HG03571 (cell line): ENCODE results near the gene TSKS.
"Not testable (repeated sequence)": the region's sequence is repeated elsewhere in the genome, so short reads cannot be mapped to it uniquely, and the experiment has no call there.

Experiments used
- ATAC-seq: cut with Tn5 transposase; IDR thresholded peaks from one replicate; pipeline ENCODE4 v1.9.1; 2021; ENCODE audit not compliant: unreplicated experiment

TSKS gene

GRCh38 chr19:49727217-49728030, 35.7 kb downstream of the TSKS start:
- ATAC-seq, result no peak

- ATAC-seq, result not testable (repeated sequence)
Measured at GRCh38 chr19:49719420-49719819, 43.7 kb downstream of the TSKS start.

- ATAC-seq, result no peak
Measured at GRCh38 chr19:49718991-49719390, 44.1 kb downstream of the TSKS start.

DNA sequence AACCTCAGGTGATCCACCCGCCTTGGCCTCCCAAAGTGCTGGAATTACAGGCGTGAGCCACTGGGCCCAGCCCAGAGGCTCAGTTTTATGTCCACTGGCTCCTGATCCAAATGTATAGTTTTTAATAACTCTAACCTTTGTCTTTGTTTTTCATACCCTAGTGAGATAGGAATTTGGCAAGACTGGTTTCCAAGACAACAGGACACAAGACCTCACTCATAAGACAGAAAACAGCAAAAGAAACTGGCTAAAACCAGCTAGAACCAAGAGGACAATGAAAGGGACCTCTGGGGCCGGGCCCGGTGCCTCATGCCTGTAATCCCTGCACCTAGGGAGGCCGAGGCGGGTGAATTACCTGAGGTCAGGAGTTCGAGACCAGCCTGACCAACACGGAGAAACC, 44.6 kb downstream of the TSKS start:
- ATAC-seq, result no peak

GRCh38 chr19:49716154-49716553, 47.0 kb downstream of the TSKS start:
- no peak for ATAC-seq

GRCh38 chr19:49713236-49713845, 49.8 kb downstream of the TSKS start:
- no peak for ATAC-seq

GRCh38 chr19:49712397-49712859, 50.7 kb downstream of the TSKS start:
- ATAC-seq, result no peak

GRCh38 chr19:49710372-49710951, 52.6 kb downstream of the TSKS start:
- no peak for ATAC-seq

GRCh38 chr19:49705919-49706318, 57.2 kb downstream of the TSKS start:
- no peak for ATAC-seq

DNA sequence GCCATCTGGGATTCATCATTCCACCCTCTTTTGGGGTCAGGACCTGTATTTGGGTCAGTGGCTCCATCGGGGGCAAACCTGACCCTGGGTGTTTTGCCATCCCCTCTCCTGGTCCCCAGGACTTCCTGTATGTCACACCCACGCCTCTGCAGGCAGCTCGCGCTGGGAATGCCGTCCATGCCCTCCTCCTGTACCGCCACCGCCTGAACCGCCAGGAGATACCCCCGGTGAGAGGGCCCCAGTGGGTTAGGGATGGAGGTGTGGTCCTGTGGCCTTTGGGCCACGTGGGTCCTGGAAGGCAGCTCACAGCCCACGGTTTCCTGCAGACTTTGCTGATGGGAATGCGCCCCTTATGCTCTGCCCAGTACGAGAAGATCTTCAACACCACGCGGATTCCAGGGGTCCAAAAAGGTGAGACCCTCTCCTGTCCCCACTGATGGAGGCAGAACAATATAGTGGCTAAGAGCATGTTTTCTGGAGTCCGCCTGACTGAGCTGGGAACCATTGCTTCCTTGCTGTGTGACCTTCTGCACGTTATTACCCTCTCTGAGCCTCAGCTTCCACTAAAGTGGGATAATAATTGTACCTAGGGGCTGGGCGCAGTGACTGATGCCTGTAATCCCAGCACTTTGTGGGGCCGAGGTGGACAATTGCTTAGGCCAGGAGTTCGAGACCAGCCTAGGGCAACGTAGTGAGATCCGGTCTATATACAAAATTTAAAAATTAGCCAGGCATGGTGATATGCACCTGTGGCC, 58.0 kb downstream of the TSKS start:
- no peak for ATAC-seq

DNA sequence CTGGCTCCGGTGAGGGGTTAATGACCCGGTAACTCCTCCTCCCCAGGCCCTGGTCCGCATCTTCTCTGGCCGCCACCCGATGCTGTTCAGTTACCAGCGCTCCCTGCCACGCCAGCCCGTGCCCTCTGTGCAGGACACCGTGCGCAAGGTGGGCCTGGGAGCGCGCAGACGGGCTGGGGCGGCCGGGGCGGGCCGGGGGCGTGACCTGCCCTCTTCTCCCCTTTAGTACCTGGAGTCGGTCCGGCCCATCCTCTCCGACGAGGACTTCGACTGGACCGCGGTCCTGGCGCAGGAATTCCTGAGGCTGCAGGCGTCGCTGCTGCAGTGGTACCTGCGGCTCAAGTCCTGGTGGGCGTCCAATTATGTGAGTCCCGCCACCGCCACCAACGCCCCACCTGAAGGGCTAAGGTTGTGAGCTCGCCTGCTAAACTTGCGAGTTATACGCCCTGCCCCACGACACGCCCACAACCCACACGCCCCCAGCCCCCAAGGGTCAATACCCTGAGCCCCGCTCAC, 61.8 kb downstream of the TSKS start:
- no peak for ATAC-seq

GRCh38 chr19:49700563-49700962, 62.5 kb downstream of the TSKS start:
- no peak for ATAC-seq

DNA sequence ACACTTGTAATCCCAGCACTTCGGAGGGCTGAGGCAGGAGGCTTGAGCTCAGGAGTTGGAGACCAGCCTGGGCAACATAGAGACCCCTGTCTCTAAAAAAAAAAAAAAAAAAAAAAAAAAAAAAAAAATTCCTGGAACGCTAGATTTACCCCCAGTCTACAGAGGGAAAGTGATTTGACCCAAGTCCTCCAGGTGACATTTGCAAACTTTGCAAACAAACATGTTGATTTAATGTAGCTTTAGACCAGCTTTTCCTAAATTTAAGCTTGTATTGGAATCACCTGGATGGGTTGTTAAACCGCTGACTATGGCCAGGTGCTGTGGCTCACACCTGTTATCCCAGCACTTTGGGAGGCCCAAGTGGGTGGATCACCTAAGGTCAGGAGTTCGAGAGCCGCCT, 63.7 kb downstream of the TSKS start:
- ATAC-seq, result no peak

DNA sequence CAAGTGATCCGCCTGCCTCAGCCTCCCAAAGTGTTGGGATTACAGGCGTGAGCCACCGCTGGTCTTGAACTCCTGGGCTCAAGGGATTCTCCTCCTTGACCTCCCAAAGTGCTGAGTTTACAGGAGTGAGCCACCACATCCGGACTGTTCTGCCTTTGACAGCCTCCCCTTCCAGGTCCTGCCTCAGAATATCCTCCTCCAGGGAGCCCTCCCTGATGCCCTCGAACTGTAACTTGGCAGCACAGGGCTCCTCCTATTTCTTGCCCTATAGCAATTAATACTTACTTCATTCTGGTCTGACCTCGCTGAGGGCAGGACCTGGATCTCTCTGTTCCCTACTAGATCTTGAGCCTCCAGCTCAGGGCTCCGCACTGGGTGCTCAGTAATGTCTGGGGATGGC, 66.2 kb downstream of the TSKS start:
- ATAC-seq, result no peak

GRCh38 chr19:49696115-49696514, 67.0 kb downstream of the TSKS start:
- ATAC-seq, result no peak

GRCh38 chr19:49692147-49692506, 71.0 kb downstream of the TSKS start:
- ATAC-seq, result no peak

DNA sequence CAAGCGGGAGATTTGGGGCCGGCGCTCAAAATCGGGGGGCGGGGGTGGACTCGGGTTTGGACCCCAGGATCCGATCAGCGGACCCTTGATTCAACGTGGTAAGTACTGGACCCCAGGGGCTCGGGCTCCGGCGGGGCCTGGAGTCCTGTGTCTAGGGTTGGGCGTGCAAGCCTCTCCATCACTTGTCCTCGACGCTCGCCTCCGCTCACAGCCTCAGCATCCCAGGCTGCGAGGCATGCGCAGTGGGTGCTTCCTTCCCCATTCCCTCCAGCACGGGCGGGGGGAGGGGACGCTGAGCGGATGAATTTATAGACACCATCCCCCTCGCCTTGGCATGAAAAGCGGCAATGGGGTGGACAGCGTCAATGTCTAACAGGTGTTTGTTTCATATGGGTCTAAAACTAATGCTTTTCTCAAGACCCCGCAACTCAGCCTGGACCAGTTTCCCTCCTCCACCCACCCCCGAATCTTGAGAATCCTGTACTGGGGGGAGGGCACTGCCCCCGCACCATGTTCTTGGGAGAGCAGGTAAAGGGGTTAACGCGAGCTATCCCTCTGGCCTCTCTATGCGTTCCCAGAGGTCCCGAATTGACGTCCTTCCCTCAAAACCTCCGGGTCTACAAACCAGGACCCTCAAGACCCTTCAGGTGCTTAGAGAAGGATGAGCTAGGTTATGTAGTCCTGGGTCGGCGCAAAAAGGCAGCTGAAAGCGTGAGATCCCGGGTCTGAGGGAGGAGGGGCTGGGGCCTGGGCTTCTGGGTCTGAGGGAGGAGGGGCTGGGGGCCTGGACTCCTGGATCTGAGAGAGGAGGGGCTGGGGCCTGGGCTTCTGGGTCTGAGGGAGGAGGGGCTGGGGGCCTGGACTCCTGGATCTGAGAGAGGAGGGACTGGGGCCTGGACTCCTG, 71.6 kb downstream of the TSKS start:
- ATAC-seq, result no peak

DNA sequence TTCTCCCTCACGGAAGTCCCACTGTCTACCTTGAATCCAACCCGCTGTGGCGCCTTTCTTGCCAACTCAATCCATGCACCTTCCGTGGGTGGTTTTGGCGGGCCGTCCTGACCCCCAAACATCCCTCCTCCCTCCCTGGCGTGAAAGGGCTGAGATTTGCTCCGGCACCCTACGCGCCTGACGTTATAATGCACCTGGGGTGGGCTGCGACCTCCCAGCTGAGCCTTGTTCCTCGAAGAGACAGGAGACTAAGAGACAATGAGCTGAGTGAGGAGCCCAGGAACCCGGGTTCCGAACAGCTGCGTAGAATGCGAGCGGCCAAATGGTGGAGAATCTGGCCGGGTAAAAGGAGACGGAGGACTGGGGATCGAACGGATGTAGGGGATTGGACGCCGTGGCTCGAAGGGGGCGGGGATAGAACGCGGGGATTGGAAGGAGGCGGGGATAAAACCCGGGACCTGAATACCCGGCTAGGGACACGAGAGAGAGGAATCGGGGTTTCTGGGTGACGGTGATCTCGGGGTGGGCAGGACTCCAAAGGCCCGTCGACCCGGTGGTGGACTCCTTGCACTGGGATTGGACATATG, 72.4 kb downstream of the TSKS start, which contains the start of gene CPT1C:
CPT1C (plus strand) TSS at position 461 of the 587 bp plus-strand sequence. CDS start 1,137 bp downstream, outside the sequence.
- ATAC-seq, result no peak

GRCh38 chr19:49690079-49690655, 72.9 kb downstream of the TSKS start:
- ATAC-seq, result no peak
